HEK293T (cell line): ENCODE results near the gene SAMSN1.

ENCODE experiments used
- CTCF ChIA-PET: fragments of 350-600 bp; formaldehyde crosslinking; extraction: SDS; loops from one replicate; lab custom pipeline; 2021; ENCODE audit warnings: antibody characterized with exemption, inconsistent platforms; lab: Yijun Ruan, JAX
- POLR2A ChIA-PET: fragments of 350-600 bp; formaldehyde crosslinking; extraction: SDS; loops from one replicate; lab custom pipeline; 2020; ENCODE audit warnings: antibody characterized with exemption, inconsistent platforms; lab: Yijun Ruan, JAX
- DNase-seq: peaks from one replicate; pipeline ENCODE4 v3.0.0; 2012; ENCODE audit warnings: mixed read lengths; ENCODE audit errors: extremely low spot score
- ARNT ChIP-seq: fragments of 450-650 bp; IDR thresholded peaks from 2 replicates; pipeline ENCODE4 v1.6.1; 2017; ENCODE audit warnings: mild to moderate bottlenecking
- BHLHE40 ChIP-seq: fragments of 450-650 bp; IDR thresholded peaks from 2 replicates; pipeline ENCODE4 v1.6.1; 2016; ENCODE audit warnings: mild to moderate bottlenecking, moderate library complexity, borderline replicate concordance
- CTBP1 ChIP-seq: fragments of 450-650 bp; IDR thresholded peaks from 2 replicates; pipeline ENCODE4 v1.6.1; 2016; ENCODE audit warnings: borderline replicate concordance
- ELF4 ChIP-seq: fragments of 450-650 bp; IDR thresholded peaks from 2 replicates; pipeline ENCODE4 v1.6.1; 2017; ENCODE audit warnings: antibody characterized with exemption
- FOXA1 ChIP-seq: fragments of 450-650 bp; IDR thresholded peaks from 2 replicates; pipeline ENCODE4 v1.6.1; 2016; ENCODE audit warnings: mild to moderate bottlenecking
- FOXK2 ChIP-seq: fragments of 450-650 bp; IDR thresholded peaks from 2 replicates; pipeline ENCODE4 v1.6.1; 2016; ENCODE audit warnings: mild to moderate bottlenecking
- FOXM1 ChIP-seq: fragments of 450-650 bp; IDR thresholded peaks from 2 replicates; pipeline ENCODE4 v1.6.1; 2017; ENCODE audit warnings: mild to moderate bottlenecking, borderline replicate concordance
- HDGF ChIP-seq: fragments of 450-650 bp; IDR thresholded peaks from 2 replicates; pipeline ENCODE4 v1.6.1; 2017; ENCODE audit warnings: antibody characterized with exemption, borderline replicate concordance
- L3MBTL2 ChIP-seq: fragments of 450-650 bp; conservative IDR thresholded peaks from 2 replicates; pipeline ENCODE4 v1.6.1; 2016; ENCODE audit warnings: mild to moderate bottlenecking
- LEF1 ChIP-seq: fragments of 450-650 bp; IDR thresholded peaks from 2 replicates; pipeline ENCODE4 v1.6.1; 2017; ENCODE audit warnings: mild to moderate bottlenecking, borderline replicate concordance
- NFRKB ChIP-seq: fragments of 450-650 bp; IDR thresholded peaks from 2 replicates; pipeline ENCODE4 v1.6.1; 2016; ENCODE audit warnings: mild to moderate bottlenecking, moderate library complexity
- PKNOX1 ChIP-seq: fragments of 450-650 bp; IDR thresholded peaks from 2 replicates; pipeline ENCODE4 v1.6.1; 2016
- SP1 ChIP-seq: fragments of 450-650 bp; IDR thresholded peaks from 2 replicates; pipeline ENCODE4 v1.6.1; 2017
- SUZ12 ChIP-seq: fragments of 450-650 bp; IDR thresholded peaks from 2 replicates; pipeline ENCODE4 v1.6.1; 2016; ENCODE audit warnings: mild to moderate bottlenecking
- TARDBP ChIP-seq: fragments of 450-650 bp; IDR thresholded peaks from 2 replicates; pipeline ENCODE4 v1.6.1; 2016
- ZNF384 ChIP-seq: fragments of 450-650 bp; IDR thresholded peaks from 2 replicates; pipeline ENCODE4 v1.6.1; 2016

SAMSN1 gene

GRCh38 chr21:14584357-14585095 lies 38.4 kb upstream of the SAMSN1 start:
- TF ChIP-seq L3MBTL2, result no peak
- TF ChIP-seq PKNOX1, result no peak
- TF ChIP-seq SP1, result no peak
- no peak for TF ChIP-seq SUZ12
- TF ChIP-seq FOXK2, result no peak
- TF ChIP-seq ARNT, result no peak
- no peak for TF ChIP-seq BHLHE40
- TF ChIP-seq FOXA1, result no peak
- TF ChIP-seq ELF4, result no peak
- TF ChIP-seq HDGF, result no peak
- no peak for TF ChIP-seq TARDBP
- no peak for TF ChIP-seq ZNF384
- no peak for TF ChIP-seq CTBP1
- no peak for TF ChIP-seq FOXM1
- TF ChIP-seq NFRKB, result no peak
- no peak for TF ChIP-seq LEF1
- ChIA-PET POLR2A (no interaction called here), CTCF (no interaction called here)
- no peak for DNase-seq

GRCh38 chr21:14583629-14584255 lies 37.6 kb upstream of the SAMSN1 start:
- ChIA-PET POLR2A (no interaction called here), CTCF (no interaction called here)
- TF ChIP-seq TARDBP, result no peak
- TF ChIP-seq ARNT, result no peak
- TF ChIP-seq L3MBTL2, result no peak
- no peak for TF ChIP-seq SUZ12
- TF ChIP-seq BHLHE40, result no peak
- TF ChIP-seq SP1, result no peak
- TF ChIP-seq NFRKB, result no peak
- no peak for TF ChIP-seq FOXA1
- no peak for TF ChIP-seq LEF1
- no peak for TF ChIP-seq CTBP1
- TF ChIP-seq ELF4, result no peak
- no peak for TF ChIP-seq FOXK2
- TF ChIP-seq FOXM1, result no peak
- no peak for TF ChIP-seq ZNF384
- no peak for TF ChIP-seq PKNOX1
- no peak for TF ChIP-seq HDGF
- no peak for DNase-seq

GRCh38 chr21:14582934-14583628 lies 37.0 kb upstream of the SAMSN1 start:
- no peak for TF ChIP-seq NFRKB
- no peak for TF ChIP-seq FOXK2
- no peak for TF ChIP-seq BHLHE40
- no peak for TF ChIP-seq HDGF
- TF ChIP-seq TARDBP, result no peak
- TF ChIP-seq FOXA1, result no peak
- ChIA-PET CTCF (no interaction called here), POLR2A (no interaction called here)
- DNase-seq, result no peak

GRCh38 chr21:14581902-14582457 lies 35.9 kb upstream of the SAMSN1 start:
- CTCF ChIA-PET, result no interaction called here
- DNase-seq, result no peak
- no peak for TF ChIP-seq FOXK2
- TF ChIP-seq NFRKB, result no peak
- no peak for TF ChIP-seq FOXM1
- TF ChIP-seq ZNF384, result no peak
- TF ChIP-seq TARDBP, result no peak
- POLR2A ChIA-PET, result no interaction called here

GRCh38 chr21:14573244-14573643 lies 27.1 kb upstream of the SAMSN1 start:
- TF ChIP-seq HDGF (no peak), L3MBTL2 (no peak), FOXK2 (no peak), FOXM1 (no peak), BHLHE40 (no peak), SUZ12 (no peak), LEF1 (no peak), ELF4 (no peak), CTBP1 (no peak), ZNF384 (no peak), TARDBP (no peak), PKNOX1 (no peak), NFRKB (no peak), SP1 (no peak), ARNT (no peak), FOXA1 (no peak)
- CTCF ChIA-PET, result no interaction called here
- POLR2A ChIA-PET, result no interaction called here
- DNase-seq, result no peak

- CTCF ChIA-PET, result no interaction called here
- no peak for DNase-seq
- TF ChIP-seq TARDBP (no peak), BHLHE40 (no peak), ELF4 (no peak), HDGF (no peak), FOXM1 (no peak), ARNT (no peak), SUZ12 (no peak)
- POLR2A ChIA-PET, result no interaction called here
Observed at GRCh38 chr21:14572204-14572780, 26.2 kb upstream of the SAMSN1 start.
